Gastrocnemius medialis (tissue), 4 donors: ENCODE measurements around the gene S100A9. TPM values are rescaled to one million over a fixed set of nuclear protein-coding genes. Genes with fewer than 3 reads are reported as not detected.
"Not testable (repeated sequence)": the region's sequence is repeated elsewhere in the genome, so short reads cannot be mapped to it uniquely, and the experiment has no call there.

Experiments
- ATAC-seq, 2 donors: fragments of 150-250 bp; one replicate each; pipeline ENCODE4 v1.9.1; 2016
- DNase-seq, 2 donors: peaks; one replicate each; pipeline ENCODE4 v3.0.0-alpha.2; 2019
- H3K27ac ChIP-seq, 4 donors: fragments of 200-600 bp; sonication (generic); 1 replicate in 1 of 4; 2 replicates in 3 of 4; pipeline ENCODE4 v1.5.1; 2016 to 2018; ENCODE audit warnings: mild to moderate bottlenecking in 2 of 4, moderate library complexity in 1 of 4
- H3K27me3 ChIP-seq, 3 donors: fragments of 200-600 bp; sonication (generic) in 2 of 3; 1 replicate in 1 of 3; 2 replicates in 2 of 3; pipeline versions ENCODE4 v1.5.1 to v1.6.0; 2016 to 2019; ENCODE audit warnings: mild to moderate bottlenecking in 1 of 3, moderate library complexity in 1 of 3
- H3K36me3 ChIP-seq, 2 donors: fragments of 200-600 bp; sonication (generic) in 1 of 2; one replicate each; pipeline ENCODE4 v1.5.1; 2017 to 2018
- H3K4me1 ChIP-seq, 2 donors: fragments of 200-600 bp; sonication (generic) in 1 of 2; one replicate each; pipeline ENCODE4 v1.5.1; 2016 to 2017; ENCODE audit warnings: mild to moderate bottlenecking in 2 of 2
- H3K4me3 ChIP-seq, 4 donors: fragments of 200-600 bp; sonication (generic) in 3 of 4; 1 replicate in 1 of 4; 2 replicates in 3 of 4; pipeline ENCODE4 v1.5.1; 2016 to 2019; ENCODE audit warnings: mild to moderate bottlenecking in 2 of 4
- H3K9me3 ChIP-seq, 3 donors: fragments of 200-600 bp; sonication (generic) in 2 of 3; 1 replicate in 1 of 3; 2 replicates in 2 of 3; pipeline ENCODE4 v1.5.1; 2016 to 2019
- POLR2A ChIP-seq, 2 donors: fragments of 450-650 bp; IDR thresholded peaks; one replicate each; pipeline ENCODE4 v1.6.1; 2017; ENCODE audit warnings: antibody characterized with exemption in 2 of 2, mild to moderate bottlenecking in 2 of 2, moderate library complexity in 2 of 2
- in situ Hi-C, 4 donors: fragments of 200-750 bp; cut with MboI; loops; one replicate each; pipeline versions ENCODE4 v1.15.0 to v1.8.0; 2017; ENCODE audit warnings: low sequenced_read_pairs in 4 of 4
- intact Hi-C: fragments of 100-400 bp; cut with DNase I; formaldehyde crosslinking; loops from one replicate; pipeline ENCODE4 v1.15.1; 2023; ENCODE audit warnings: low total_unique reads
- total RNA-seq, 4 donors: library from RNA; depleted of rRNA; stranded (reverse); fragments of >200 nt; gene quantifications; one replicate each; pipeline versions ENCODE4 v1.1.0 to v1.2.3, GENCODE V29; 2016
- TF ChIP-seq, protein P1 (sequence below), 5 experiments: fragments of 450-650 bp in 3 of 5; fragments of 200-600 bp in 2 of 5; sonication (generic) in 2 of 5; IDR thresholded peaks in 4 of 5; conservative IDR thresholded peaks in 1 of 5; 1 replicate in 4 of 5; 2 replicates in 1 of 5; pipeline ENCODE4 v1.5.1; 2016 to 2019; ENCODE audit warnings: antibody characterized with exemption in 5 of 5, mild to moderate bottlenecking in 3 of 5, moderate library complexity in 3 of 5

S100A9 gene
- total RNA-seq, 4 donors from 2014 or later: 57.4 to 205 (median 87.1) TPM

DNA sequence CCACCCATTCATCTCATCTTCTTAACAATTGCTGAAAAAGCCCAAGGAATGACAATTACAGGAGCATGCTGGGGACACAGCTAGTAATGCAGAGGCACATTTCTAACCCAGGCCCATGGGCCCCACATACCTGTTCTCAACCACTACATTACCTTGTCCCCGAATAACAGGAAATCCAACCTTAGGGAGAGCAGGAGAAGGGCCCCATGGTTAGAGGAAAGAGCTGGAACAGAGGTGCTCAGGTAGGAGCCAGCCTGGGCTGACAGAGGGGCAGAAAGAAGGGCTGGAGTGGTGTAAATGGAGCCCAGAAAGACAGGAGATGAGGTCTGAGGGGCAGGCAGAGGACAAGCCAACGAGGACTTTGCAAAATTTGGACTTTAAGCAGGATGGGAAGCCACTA lies 44.6 kb downstream of the S100A9 start:
- peaks cover 0 to 4% (median 0%) of the 10 kb centered on the region in 3 donors for H3K27me3 ChIP-seq
- H3K4me3 ChIP-seq: no peak overlapping the region
- TF ChIP-seq POLR2A (IDR thresholded peaks at IDR 0.05): no peak
- TF ChIP-seq, protein P1, sequence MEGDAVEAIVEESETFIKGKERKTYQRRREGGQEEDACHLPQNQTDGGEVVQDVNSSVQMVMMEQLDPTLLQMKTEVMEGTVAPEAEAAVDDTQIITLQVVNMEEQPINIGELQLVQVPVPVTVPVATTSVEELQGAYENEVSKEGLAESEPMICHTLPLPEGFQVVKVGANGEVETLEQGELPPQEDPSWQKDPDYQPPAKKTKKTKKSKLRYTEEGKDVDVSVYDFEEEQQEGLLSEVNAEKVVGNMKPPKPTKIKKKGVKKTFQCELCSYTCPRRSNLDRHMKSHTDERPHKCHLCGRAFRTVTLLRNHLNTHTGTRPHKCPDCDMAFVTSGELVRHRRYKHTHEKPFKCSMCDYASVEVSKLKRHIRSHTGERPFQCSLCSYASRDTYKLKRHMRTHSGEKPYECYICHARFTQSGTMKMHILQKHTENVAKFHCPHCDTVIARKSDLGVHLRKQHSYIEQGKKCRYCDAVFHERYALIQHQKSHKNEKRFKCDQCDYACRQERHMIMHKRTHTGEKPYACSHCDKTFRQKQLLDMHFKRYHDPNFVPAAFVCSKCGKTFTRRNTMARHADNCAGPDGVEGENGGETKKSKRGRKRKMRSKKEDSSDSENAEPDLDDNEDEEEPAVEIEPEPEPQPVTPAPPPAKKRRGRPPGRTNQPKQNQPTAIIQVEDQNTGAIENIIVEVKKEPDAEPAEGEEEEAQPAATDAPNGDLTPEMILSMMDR (IDR thresholded peaks at IDR 0.05 in 4 of 5, conservative IDR thresholded peaks at IDR 0.05 in 1 of 5): no peak
- DNase-seq (no peak), ATAC-seq (no peak)
- H3K4me1 ChIP-seq: no peaks in the 10 kb centered on the region
- no peaks in the 10 kb centered on the region for H3K36me3 ChIP-seq
- intact Hi-C loops (no loop called here), in situ Hi-C loops (no loop called here)
- no peak overlapping the region for H3K27ac ChIP-seq
- H3K9me3 ChIP-seq: no peaks in the 10 kb centered on the region

DNA sequence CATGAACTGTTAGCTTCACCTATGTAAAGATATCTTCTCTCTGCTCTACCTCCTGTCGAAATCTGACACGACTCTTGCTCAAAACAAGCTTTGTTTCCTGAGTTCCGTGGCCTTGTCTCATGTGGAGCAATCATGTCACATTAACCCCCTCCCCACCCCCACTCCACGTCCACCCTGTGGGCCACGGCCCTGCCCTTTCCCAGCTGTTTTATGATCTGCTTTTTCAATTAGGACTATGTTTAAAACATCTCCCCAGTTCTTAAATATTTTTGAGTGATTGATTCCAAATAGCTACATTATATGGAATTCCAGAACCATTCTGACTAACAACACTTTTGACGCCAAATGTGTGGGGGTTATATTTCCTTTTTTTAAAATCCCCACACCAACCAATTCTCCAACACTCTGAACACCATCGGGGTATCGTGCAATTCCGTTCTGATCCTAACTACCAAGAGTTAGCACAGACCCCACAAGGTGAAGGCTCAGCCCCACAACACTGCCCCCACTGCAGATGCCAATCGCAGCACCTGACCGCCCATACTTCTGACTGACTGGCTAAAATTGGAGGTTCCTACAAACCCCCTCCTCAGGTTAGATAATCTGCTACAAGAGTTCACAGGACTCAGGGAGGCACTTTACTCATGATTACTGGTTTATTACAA lies 45.9 kb downstream of the S100A9 start:
- intact Hi-C loops (no loop called here), in situ Hi-C loops (no loop called here)
- no peak for ATAC-seq
- H3K4me1 ChIP-seq: no peaks in the 10 kb centered on the region
- H3K36me3 ChIP-seq: no peaks in the 10 kb centered on the region
- H3K27me3 ChIP-seq: peaks cover 0 to 4% (median 0%) of the 10 kb centered on the region in 3 donors
- H3K27ac ChIP-seq: no peak overlapping the region
- no peak for TF ChIP-seq POLR2A (IDR thresholded peaks at IDR 0.05)
- TF ChIP-seq, protein P1 (IDR thresholded peaks at IDR 0.05 in 4 of 5, conservative IDR thresholded peaks at IDR 0.05 in 1 of 5): no peak
- no peaks in the 10 kb centered on the region for H3K9me3 ChIP-seq
- no peak for DNase-seq
- no peak overlapping the region for H3K4me3 ChIP-seq

DNA sequence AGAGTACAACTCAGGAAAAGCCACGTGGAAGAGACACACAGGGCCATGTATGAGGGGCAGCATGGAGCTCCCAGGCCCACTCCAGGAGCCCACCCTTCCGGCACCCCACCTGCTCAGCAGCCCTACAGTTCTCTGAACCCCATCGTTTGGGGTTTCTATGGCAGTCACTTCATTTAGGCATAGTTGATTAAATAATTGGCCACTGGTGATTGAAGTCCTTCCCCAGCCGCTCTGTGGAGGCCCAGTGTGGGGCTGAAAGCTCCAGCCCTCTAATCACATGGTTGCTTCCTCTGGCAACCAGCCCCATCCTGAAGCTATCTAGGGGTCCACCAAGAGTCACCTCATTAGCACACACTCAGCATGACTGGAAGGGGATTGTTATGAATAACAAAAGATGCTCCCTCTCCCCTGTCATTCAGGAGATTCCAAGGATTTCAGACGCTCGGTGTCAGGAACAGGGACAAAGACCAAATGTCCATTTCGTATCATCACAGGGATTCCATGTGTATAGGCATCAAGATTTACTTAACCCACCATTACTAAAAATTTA lies 46.5 kb downstream of the S100A9 start:
- peaks cover 0 to 4% (median 0%) of the 10 kb centered on the region in 3 donors for H3K27me3 ChIP-seq
- H3K27ac ChIP-seq: no peak overlapping the region
- TF ChIP-seq POLR2A (IDR thresholded peaks at IDR 0.05): no peak
- TF ChIP-seq, protein P1 (IDR thresholded peaks at IDR 0.05 in 4 of 5, conservative IDR thresholded peaks at IDR 0.05 in 1 of 5): no peak
- intact Hi-C loops (no loop called here), in situ Hi-C loops (no loop called here)
- no peaks in the 10 kb centered on the region for H3K4me1 ChIP-seq
- no peaks in the 10 kb centered on the region for H3K9me3 ChIP-seq
- H3K36me3 ChIP-seq: no peaks in the 10 kb centered on the region
- ATAC-seq: no peak
- H3K4me3 ChIP-seq: no peak overlapping the region
- DNase-seq: no peak

DNA sequence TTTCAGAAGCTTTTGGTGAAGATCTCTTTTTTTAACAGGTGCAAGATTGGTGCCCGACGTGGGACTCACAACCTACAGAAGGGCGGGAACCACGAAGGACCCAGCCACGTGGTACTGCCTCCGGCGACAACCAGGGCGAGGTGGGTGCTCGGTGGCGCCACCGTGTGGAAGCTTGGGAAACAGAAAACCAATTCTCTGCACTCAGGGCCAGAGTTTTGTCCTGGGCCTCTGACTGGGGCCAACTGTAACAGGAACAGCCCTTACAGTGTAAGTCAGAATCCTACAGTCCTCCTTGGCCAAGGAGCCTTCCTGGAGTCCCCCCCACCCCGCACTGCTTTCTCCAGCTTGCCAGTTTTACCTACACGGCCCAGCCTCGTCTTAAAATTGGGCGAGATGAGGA lies 47.1 kb downstream of the S100A9 start:
- ATAC-seq: peak in 1 of 2 donors; percentile 72
- in situ Hi-C loops: no loop called here
- no peak overlapping the region for H3K27ac ChIP-seq
- TF ChIP-seq POLR2A (IDR thresholded peaks at IDR 0.05): no peak
- TF ChIP-seq, protein P1 (IDR thresholded peaks at IDR 0.05 in 4 of 5, conservative IDR thresholded peaks at IDR 0.05 in 1 of 5): peak; percentile 49 to 65 (median 52)
- intact Hi-C loops: no loop called here
- DNase-seq: peak in 1 of 2 donors; percentile 39
- H3K4me3 ChIP-seq: no peak overlapping the region
- H3K36me3 ChIP-seq: no peaks in the 10 kb centered on the region
- no peaks in the 10 kb centered on the region for H3K9me3 ChIP-seq
- H3K27me3 ChIP-seq: peaks cover 0 to 4% (median 0%) of the 10 kb centered on the region in 3 donors
- H3K4me1 ChIP-seq: no peaks in the 10 kb centered on the region

DNA sequence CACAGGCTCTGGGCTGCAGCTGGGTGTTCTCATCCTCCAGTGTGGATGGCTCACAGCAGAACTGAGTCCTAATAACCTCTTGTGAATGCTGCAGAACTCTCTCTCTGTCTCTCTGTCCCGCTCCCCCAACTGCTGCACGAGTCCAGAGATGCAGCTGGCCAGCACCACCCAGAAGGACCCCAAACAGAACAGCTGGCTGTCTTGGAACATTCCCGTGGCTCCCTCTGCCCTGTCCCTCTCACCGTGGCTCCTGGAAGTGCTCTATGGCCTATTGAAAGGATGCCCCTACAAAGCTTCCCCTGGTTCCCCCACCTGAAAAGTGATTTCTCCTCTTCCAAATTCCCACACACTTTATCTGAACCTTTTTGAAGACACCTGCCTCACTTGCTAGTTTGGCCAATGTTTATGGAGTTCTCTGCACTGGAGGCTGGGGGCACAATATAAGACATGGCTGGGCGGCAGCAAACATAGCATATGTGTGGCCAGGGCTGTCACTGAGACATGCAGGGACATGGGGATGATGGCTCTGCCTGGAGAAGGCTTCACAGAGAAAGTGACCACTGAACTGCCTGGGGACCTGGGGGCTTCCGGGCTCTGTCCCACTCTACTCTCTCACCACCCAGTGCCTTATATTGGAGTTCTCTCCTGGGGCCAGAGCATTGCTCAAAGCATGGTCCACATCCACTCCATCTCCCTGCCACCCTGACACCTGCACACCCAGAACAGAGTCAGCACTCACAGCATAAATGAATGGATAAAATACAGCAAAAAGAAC lies 48.4 kb downstream of the S100A9 start:
- in situ Hi-C loops, H3K27me3 ChIP-seq, H3K27ac ChIP-seq, H3K4me3 ChIP-seq, DNase-seq, ATAC-seq, intact Hi-C loops, H3K9me3 ChIP-seq, H3K4me1 ChIP-seq, H3K36me3 ChIP-seq: not testable (repeated sequence)

DNA sequence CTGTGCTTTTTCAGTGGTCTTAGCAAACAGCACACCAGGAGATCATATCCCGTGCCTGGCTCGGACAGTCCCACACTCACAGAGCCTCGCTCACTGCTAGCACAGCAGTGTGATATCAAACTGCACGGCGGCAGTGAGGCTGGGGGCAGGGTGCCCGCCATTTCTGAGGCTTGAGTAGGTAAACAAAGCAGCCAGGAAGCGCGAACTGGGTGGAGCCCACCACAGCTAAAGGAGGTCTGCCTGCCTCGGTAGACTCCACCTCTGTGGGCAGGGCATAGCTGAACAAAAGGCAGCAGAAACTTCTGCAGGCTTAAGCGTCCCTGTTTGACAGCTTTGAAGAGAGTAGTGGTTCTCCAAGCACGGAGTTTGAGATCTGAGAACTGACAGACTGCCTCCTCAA lies 49.6 kb downstream of the S100A9 start:
- H3K27ac ChIP-seq, ATAC-seq, H3K4me3 ChIP-seq, DNase-seq, H3K4me1 ChIP-seq, in situ Hi-C loops, intact Hi-C loops, H3K36me3 ChIP-seq, H3K9me3 ChIP-seq, H3K27me3 ChIP-seq: not testable (repeated sequence)
